Esophagus muscularis mucosa (tissue), 3 donors: ENCODE measurements around the gene LRRN1.

Experiments used
- POLR2A ChIP-seq: fragments of 450-650 bp; IDR thresholded peaks from one replicate; pipeline ENCODE4 v1.6.1; 2017; ENCODE audit warnings: antibody characterized with exemption, moderate library complexity, mild to moderate bottlenecking, low read depth
- TF ChIP-seq, protein P1 (sequence below), 3 experiments: fragments of 200-600 bp in 2 of 3; fragments of 450-650 bp in 1 of 3; sonication (generic) in 2 of 3; IDR thresholded peaks; one replicate each; pipeline ENCODE4 v1.5.1; 2017 to 2019; ENCODE audit warnings: antibody characterized with exemption in 3 of 3, mild to moderate bottlenecking in 2 of 3, moderate library complexity in 1 of 3

DNA sequence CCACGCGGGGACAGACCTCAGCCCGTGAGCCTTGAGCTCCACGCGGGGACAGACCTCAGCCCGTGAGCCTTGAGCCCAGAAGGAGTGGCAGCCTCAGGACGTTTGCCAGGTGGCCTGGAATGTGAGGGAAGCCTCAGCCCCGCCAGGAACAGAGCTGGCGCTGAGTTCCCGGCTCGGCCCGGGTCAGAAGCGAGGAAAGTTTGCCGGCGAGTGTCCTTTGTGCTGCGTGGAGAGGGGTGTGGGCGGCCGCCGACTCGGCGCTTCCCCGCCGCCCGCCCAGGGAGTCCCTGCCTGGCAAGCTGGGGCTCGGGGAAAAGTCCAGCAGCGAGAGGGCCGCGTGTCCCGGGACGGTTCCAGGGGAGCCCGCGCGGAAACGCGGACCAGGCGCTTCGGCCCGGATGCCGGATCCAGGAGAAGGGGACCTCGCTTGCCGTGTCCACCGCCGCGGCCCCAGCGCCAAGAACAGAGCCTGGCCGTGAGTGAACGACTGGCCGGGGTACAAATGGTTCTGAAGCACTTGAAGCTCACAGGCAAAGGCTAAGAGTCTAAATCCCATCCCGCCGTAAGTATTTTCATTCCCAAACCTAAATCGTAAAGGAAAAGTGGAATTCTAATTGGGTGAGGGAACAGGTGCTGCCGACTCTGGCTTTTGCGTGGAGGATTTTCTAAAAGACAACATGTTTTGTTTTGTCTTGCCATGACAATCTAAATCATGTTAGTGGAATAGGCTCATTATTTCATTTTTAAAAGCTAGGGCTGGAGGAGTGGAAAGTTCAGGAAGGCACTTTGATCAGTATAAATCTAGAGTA lies 1.7 kb downstream of the LRRN1 start:
- no peak for TF ChIP-seq POLR2A
- TF ChIP-seq, protein P1, sequence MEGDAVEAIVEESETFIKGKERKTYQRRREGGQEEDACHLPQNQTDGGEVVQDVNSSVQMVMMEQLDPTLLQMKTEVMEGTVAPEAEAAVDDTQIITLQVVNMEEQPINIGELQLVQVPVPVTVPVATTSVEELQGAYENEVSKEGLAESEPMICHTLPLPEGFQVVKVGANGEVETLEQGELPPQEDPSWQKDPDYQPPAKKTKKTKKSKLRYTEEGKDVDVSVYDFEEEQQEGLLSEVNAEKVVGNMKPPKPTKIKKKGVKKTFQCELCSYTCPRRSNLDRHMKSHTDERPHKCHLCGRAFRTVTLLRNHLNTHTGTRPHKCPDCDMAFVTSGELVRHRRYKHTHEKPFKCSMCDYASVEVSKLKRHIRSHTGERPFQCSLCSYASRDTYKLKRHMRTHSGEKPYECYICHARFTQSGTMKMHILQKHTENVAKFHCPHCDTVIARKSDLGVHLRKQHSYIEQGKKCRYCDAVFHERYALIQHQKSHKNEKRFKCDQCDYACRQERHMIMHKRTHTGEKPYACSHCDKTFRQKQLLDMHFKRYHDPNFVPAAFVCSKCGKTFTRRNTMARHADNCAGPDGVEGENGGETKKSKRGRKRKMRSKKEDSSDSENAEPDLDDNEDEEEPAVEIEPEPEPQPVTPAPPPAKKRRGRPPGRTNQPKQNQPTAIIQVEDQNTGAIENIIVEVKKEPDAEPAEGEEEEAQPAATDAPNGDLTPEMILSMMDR (IDR thresholded peaks at IDR 0.05): no peak
